Caco-2 (cell line): Measurements from ENCODE around the gene ECHS1. TPM values are rescaled to one million over a fixed set of nuclear protein-coding genes. Genes with fewer than 3 reads are reported as not detected.

Experiments used
- BruUV-seq: library from RNA; stranded (reverse); fragments of 400-500 nt; replicated peaks from 2 replicates; lab custom pipeline; 2021; lab: Mats Ljungman, UMichigan
- CTCF ChIA-PET: fragments of 300-600 bp; sonication (Branson Sonifier 250); formaldehyde crosslinking; loops from one replicate; lab custom pipeline; 2022; ENCODE audit warnings: antibody characterized with exemption; lab: Charles Lee
- POLR2A ChIA-PET: fragments of 300-600 bp; sonication (Branson Sonifier 250); formaldehyde crosslinking; loops from one replicate; lab custom pipeline; 2022; ENCODE audit warnings: antibody characterized with exemption; lab: Charles Lee
- DNase-seq, 2 experiments: peaks; one replicate each; pipeline versions ENCODE4 v3.0.0 to v3.0.0-alpha.2; 2020 to 2022
- H3K27me3 ChIP-seq: replicated peaks from 2 replicates; pipeline ENCODE4 v1.6.0; 2011; ENCODE audit warnings: low read length; ENCODE audit not compliant: control insufficient read depth, insufficient read depth
- H3K36me3 ChIP-seq: 2 replicates; pipeline ENCODE4 v1.5.1; 2011; ENCODE audit warnings: low read length; ENCODE audit not compliant: control insufficient read depth, insufficient read depth
- H3K4me1 ChIP-seq: fragments of 250-450 bp; sonication (Bioruptor Pico); 2 replicates; pipeline ENCODE4 v1.5.1; 2020; ENCODE audit warnings: mild to moderate bottlenecking
- H3K4me3 ChIP-seq: 2 replicates; pipeline ENCODE4 v1.5.1; 2011; ENCODE audit warnings: low read depth, mild to moderate bottlenecking, control low read depth, low read length
- H3K9me3 ChIP-seq: fragments of 250-450 bp; sonication (Bioruptor Pico); 2 replicates; pipeline ENCODE4 v1.5.1; 2020; ENCODE audit warnings: mild to moderate bottlenecking, moderate library complexity
- H3K27ac Mint-ChIP-seq: one replicate; pipeline ENCODE4 v1.8.0; 2022; ENCODE audit warnings: mixed read lengths; ENCODE audit not compliant: unreplicated experiment
- H3K27me3 Mint-ChIP-seq: one replicate; pipeline ENCODE4 v1.8.0; 2022; ENCODE audit warnings: mixed read lengths; ENCODE audit not compliant: insufficient read depth, unreplicated experiment
- H3K36me3 Mint-ChIP-seq: one replicate; pipeline ENCODE4 v1.8.0; 2022; ENCODE audit warnings: mild to moderate bottlenecking, mixed read lengths; ENCODE audit not compliant: insufficient read depth, unreplicated experiment
- H3K4me1 Mint-ChIP-seq: one replicate; pipeline ENCODE4 v1.8.0; 2022; ENCODE audit warnings: low read depth, mixed read lengths; ENCODE audit not compliant: unreplicated experiment
- H3K4me3 Mint-ChIP-seq: one replicate; pipeline ENCODE4 v1.8.0; 2022; ENCODE audit warnings: mild to moderate bottlenecking, moderate library complexity, mixed read lengths; ENCODE audit not compliant: unreplicated experiment
- H3K9me3 Mint-ChIP-seq: one replicate; pipeline ENCODE4 v1.8.0; 2022; ENCODE audit warnings: mixed read lengths; ENCODE audit not compliant: unreplicated experiment
- CTCF ChIP-seq, 2 experiments: fragments of 200-600 bp in 1 of 2; IDR thresholded peaks; 1 replicate in 1 of 2; 2 replicates in 1 of 2; pipeline versions ENCODE4 v1.5.1 to v1.8.0; 2011 to 2022; ENCODE audit warnings: antibody characterized with exemption in 1 of 2, control low read depth in 1 of 2, inconsistent platforms in 1 of 2, low read depth in 1 of 2, low read length in 1 of 2, mild to moderate bottlenecking in 1 of 2, moderate library complexity in 1 of 2; ENCODE audit not compliant: insufficient read depth in 1 of 2, severe bottlenecking in 1 of 2, unreplicated experiment in 1 of 2
- intact Hi-C: fragments of 100-400 bp; cut with micrococcal nuclease; formaldehyde crosslinking; loops from one replicate; pipeline ENCODE4 v1.10.0; 2022; ENCODE audit not compliant: unreplicated experiment
- total RNA-seq: library from RNA; stranded (reverse); gene quantifications from 2 replicates; pipeline ENCODE4 v1.2.3, GENCODE V29; 2022

The ECHS1 gene
- total RNA-seq, 1 experiment from 2014 or later, result 247 TPM

DNA sequence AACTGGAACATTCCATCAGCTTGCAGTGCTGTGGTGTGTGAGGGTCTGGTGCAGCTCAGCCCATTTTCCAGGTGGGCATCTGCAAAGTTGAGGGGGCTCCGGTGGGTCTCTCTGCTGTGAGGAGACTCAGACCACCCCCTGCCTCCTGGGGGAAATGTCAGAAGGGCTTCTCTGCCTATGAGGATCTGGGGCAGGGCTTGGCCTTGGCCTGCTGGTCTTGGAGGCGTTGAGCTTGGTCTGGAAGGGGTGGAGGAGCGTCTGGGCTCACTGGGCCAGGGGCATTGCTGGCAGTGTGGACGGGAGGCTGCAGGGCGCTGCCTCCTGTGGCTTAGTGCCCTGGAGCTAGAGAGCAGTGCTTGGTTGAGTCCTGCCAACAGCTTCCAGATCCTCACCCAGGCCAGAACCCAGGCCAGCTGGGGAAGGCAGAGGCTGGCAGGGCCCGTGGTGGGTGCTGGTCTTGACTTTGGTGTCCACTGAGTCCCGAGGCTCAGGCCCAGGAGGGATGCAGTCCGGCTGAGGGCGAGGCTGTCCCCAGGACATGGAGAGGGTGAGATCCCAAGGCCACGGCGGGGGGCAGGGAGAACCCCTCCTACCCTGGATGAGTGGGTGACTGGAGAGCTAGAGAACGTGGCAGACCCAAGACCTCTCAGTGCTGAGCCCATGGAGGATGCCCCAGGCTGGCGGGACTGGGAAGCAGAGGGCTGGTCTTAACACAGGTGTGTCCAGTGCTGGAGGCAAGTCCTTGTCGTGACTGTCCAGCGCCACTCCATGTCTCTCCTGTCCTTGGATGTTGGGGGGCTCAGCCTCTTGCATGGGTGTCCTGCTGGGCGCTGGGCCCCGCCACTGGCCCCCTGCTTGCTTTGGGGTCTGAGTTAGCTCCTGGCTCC, 48.4 kb upstream of the ECHS1 start:
- no peak overlapping the region for H3K4me3 ChIP-seq

GRCh38 chr10:133420579-133420978, 47.4 kb upstream of the ECHS1 start:
- Mint-ChIP-seq H3K27ac (no peak overlapping the region), H3K4me1 (no peaks in the 10 kb centered on the region), H3K4me3 (no peak overlapping the region), H3K27me3 (no peaks in the 10 kb centered on the region), H3K36me3 (peaks cover 64% of the 10 kb centered on the region), H3K9me3 (no peaks in the 10 kb centered on the region)
- BruUV-seq, result no TSS peak
- no peaks in the 10 kb centered on the region for H3K27me3 ChIP-seq
- no peak overlapping the region for H3K4me3 ChIP-seq
- TF ChIP-seq CTCF (IDR thresholded peaks at IDR 0.05; ENCODE audit: insufficient read depth in 1 of 2, low read depth in 1 of 2, low read length in 1 of 2, severe bottlenecking in 1 of 2, unreplicated experiment in 1 of 2), result no peak
- no peaks in the 10 kb centered on the region for H3K9me3 ChIP-seq
- H3K36me3 ChIP-seq, result peaks cover 1% of the 10 kb centered on the region
- POLR2A ChIA-PET, result no interaction called here
- intact Hi-C loops, result no loop called here
- CTCF ChIA-PET, result interaction anchor here (1.0 to 1.2 kb wide), 2 partner anchors 11 to 91 kb away, joined by 3 to 6 read pairs; no protein-coding TSS in a partner anchor
- no peak for DNase-seq
- peaks cover 5% of the 10 kb centered on the region; the same call in 1 of the 2 replicates for H3K4me1 ChIP-seq

More for the DNA sequence above, 48.4 kb upstream of the ECHS1 start:
- Histone ChIP-seq H3K4me1 (peaks cover 5% of the 10 kb centered on the region; the same call in 1 of the 2 replicates), H3K36me3 (peaks cover 1% of the 10 kb centered on the region), H3K27me3 (no peaks in the 10 kb centered on the region), H3K9me3 (no peaks in the 10 kb centered on the region)
- Mint-ChIP-seq H3K27me3 (no peaks in the 10 kb centered on the region), H3K4me1 (no peaks in the 10 kb centered on the region), H3K4me3 (peak overlapping the region; percentile 61), H3K9me3 (no peaks in the 10 kb centered on the region), H3K27ac (no peak overlapping the region), H3K36me3 (peaks cover 56% of the 10 kb centered on the region)
- ChIA-PET CTCF (no interaction called here), POLR2A (no interaction called here)
- no peak for TF ChIP-seq CTCF (IDR thresholded peaks at IDR 0.05; ENCODE audit: insufficient read depth in 1 of 2, low read depth in 1 of 2, low read length in 1 of 2, severe bottlenecking in 1 of 2, unreplicated experiment in 1 of 2)
- DNase-seq, result no peak
- BruUV-seq, result no TSS peak
- intact Hi-C loops, result no loop called here

- H3K9me3 Mint-ChIP-seq, result no peaks in the 10 kb centered on the region
- no peak for TF ChIP-seq CTCF (IDR thresholded peaks at IDR 0.05; ENCODE audit: insufficient read depth in 1 of 2, low read depth in 1 of 2, low read length in 1 of 2, severe bottlenecking in 1 of 2, unreplicated experiment in 1 of 2)
- ChIA-PET CTCF (interaction anchor here (1.0 to 1.2 kb wide), 3 partner anchors 11 to 90 kb away, joined by 3 to 6 read pairs (median 3); no protein-coding TSS in a partner anchor), POLR2A (no interaction called here)
- H3K4me1 Mint-ChIP-seq, result no peaks in the 10 kb centered on the region
- DNase-seq, result no peak
- no peak overlapping the region for H3K27ac Mint-ChIP-seq
- intact Hi-C loops, result no loop called here
- Histone ChIP-seq H3K27me3 (no peaks in the 10 kb centered on the region), H3K9me3 (no peaks in the 10 kb centered on the region), H3K4me3 (no peak overlapping the region), H3K4me1 (peaks cover 5% of the 10 kb centered on the region; the same call in 1 of the 2 replicates), H3K36me3 (peaks cover 1% of the 10 kb centered on the region)
- H3K4me3 Mint-ChIP-seq, result no peak overlapping the region
- H3K27me3 Mint-ChIP-seq, result no peaks in the 10 kb centered on the region
- peaks cover 69% of the 10 kb centered on the region for H3K36me3 Mint-ChIP-seq
- BruUV-seq, result TSS peak; percentile 53
Observed at GRCh38 chr10:133420028-133420427, 46.9 kb upstream of the ECHS1 start.
